HG02571 (cell line): ENCODE data around the gene PMM1.

Experiments used
- ATAC-seq: cut with Tn5 transposase; IDR thresholded peaks from one replicate; pipeline ENCODE4 v1.9.1; 2021; ENCODE audit warnings: mild to moderate bottlenecking, moderate library complexity; ENCODE audit not compliant: unreplicated experiment

Gene PMM1

DNA sequence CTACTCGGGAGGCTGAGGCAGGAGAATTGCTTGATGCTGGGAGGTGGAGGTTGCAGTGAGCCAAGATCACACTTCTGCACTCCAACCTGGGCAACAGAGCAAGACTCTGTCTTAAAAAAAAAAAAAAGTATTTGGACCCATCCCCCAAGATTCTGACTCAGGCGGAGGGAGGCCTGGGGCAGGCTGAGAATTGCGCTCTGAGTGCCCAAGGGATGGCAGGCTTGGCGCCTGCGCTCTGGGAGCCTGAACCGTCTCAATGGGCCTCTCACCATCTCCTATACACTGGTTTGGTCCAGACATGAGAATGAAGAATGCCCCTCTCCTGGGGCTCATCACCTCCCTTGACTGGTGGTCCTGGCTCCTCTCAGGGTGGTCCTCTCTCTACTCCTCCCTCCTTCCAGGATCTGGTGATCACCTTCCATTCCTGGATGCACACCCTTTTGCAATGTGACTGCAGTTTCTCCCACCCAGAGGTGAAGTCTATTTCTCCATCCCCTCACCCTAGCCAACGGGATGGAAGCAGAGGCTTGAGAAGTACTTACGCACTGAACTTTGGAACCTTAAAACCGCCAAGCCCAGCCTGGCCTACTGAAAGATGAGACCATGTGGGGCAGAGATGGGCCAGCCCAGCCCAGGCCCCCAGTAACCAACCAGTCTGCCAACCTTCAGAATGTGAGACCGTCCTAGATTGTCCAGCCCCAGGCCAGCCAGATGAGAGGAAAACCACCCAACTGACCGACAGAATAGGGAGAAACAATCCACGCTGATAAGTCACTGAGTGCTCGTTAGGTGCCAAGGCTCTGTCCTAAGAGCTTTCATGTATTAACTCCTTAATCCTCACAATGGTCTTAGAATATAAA, 50.3 kb downstream of the PMM1 start:
- no peak for ATAC-seq

DNA sequence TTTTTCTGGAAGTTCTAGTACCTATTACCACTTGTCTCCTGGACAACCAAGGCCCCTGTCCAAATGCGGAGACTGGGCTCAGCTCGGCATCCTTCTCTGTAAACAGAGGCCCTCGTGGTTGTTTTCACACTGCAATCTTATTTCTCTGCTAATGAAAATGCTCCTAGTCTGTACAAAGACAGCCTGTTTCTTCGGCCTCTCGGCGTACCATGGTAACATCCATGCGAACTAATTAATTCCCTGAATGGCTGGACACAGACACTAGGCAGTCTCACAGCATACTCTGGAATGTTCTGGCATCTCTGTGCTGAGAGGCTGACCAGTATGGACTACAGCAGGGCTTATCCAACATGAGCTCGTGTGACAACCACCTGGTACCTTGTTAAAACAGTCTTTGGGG, 51.1 kb downstream of the PMM1 start:
- ATAC-seq, result no peak

DNA sequence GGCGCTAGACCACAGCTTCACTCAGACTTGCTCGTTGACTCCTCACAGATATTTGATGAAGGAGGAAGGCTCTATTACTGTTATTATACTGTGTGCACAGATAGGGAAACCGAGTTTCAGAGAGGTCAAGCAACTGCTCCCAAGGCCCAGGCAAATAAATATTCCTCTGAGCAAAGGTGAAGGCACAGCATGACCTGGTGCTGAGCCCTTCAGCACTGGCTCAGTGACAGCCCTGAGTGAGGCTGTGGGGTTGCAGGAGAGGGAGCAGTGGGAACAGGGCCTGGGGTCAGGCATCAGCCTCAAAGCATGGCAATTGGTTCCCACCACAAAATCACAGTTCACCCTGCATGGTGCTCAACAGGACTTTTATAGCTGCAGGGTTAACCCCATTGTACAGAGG, 52.4 kb downstream of the PMM1 start:
- ATAC-seq, result no peak

DNA sequence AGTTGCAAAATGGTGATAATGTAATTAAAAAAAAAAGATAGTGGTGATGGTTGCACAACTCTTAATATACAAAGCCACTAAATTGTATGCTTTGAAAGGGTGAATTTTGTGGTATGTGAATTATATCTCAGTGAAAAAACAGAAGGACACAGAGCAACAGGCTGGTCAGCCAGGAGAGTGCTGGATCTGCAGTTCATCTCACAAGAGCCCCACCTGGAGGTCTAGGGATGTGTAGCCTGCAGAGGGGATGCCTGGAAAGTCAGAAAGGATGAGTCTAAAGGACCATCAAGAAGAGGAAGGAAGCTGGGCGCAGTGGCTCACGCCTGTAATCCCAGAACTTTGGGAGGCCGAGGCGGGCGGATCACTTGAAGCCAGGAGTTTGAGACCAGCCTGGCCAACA, 54.4 kb downstream of the PMM1 start:
- ATAC-seq, result no peak

DNA sequence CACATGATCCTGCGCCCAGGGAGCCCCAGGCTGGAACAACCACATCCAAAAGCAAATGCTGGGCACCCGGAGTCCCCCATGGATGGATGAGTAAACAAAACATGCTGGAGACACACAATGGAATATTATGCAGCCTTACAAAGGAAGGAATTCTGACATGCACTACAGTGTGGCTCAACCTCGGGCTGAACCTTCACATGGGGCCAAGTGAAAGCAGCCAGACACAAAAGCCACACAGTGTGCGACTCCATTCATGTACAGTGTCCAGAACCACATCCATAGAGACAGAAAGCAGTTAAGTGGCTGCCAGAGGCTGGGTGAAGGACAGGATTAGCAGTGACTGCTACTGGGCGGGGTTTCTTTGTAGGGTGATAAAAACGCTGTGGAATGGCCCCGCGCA, 55.4 kb downstream of the PMM1 start:
- no peak for ATAC-seq

DNA sequence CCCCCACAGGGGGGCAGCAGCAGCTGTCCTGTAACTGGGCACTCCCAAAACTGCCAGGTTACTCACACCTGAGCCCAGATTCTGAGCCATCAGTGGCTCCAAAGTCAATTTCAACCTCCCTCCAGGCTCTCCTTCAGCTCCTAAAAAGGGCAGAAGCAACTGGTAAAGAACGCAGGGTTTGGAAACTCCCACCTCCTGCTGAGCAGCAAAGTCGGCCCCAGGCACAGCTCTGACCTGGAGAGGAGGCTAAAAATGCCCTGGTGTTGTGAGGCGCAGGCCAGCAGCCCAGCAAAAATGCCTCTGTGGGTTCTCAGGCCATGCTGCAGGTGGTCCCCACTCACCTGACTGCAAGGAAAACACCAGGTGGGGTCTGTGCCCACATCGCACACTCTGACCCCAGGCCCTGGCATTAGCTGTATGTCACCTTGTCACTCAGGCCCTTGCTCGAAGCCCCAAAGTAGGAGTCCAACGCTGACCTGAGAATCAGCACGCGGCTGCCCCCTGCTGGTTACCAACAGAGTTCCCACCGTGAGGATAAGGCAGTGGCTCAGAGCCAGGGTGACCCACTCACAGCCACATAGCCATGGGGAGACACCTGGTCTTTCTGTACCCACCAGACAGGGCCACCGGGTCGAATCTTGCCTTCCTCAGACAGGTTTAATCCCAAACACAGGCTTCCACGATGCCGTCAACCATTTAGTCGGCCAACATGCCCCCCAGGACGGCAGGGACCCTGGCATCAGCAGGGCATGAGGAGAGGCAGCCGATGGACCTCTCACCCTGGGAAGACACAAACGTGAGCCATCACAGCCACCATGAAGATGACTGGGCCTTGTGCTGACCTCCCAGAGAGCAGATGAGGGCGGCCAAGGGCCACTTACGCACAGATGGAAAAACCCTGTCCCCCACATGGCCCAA, 56.5 kb downstream of the PMM1 start:
- no peak for ATAC-seq

DNA sequence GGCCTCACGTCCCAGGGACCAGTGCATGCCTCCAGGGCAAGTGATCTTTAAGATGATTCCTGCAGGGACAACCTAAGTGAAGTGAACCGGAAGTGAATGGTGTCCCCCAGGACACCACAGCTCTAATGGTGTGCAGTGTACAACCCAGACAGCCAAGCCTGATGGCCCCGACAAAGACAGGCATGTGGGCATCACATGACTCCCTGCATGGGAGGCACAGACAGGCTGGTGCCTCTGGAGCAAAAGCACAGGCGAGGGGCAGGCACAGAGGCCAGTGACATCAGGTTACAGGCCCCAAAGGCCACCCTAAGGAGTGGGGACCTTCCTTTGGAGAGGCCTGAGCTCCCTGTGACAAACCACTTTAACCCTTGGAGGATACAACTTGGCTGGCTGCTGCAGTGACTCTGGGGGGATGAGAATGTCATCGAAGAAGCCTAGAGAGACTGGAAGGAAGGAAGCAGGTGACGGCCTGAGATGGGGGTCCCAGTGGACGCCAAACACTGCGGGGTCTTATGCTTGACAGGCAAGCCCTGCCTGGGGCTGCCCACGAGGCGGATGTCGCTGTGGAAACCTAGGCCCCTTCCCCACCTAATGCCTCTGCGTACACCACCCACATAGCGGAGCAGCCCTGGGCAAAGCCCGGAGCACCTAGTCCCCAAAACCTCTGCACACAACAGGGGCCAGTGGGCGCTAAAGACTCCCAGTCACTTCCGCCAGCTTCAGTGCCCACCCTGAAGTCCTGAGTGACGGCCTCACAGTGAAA, 57.7 kb downstream of the PMM1 start:
- no peak for ATAC-seq

DNA sequence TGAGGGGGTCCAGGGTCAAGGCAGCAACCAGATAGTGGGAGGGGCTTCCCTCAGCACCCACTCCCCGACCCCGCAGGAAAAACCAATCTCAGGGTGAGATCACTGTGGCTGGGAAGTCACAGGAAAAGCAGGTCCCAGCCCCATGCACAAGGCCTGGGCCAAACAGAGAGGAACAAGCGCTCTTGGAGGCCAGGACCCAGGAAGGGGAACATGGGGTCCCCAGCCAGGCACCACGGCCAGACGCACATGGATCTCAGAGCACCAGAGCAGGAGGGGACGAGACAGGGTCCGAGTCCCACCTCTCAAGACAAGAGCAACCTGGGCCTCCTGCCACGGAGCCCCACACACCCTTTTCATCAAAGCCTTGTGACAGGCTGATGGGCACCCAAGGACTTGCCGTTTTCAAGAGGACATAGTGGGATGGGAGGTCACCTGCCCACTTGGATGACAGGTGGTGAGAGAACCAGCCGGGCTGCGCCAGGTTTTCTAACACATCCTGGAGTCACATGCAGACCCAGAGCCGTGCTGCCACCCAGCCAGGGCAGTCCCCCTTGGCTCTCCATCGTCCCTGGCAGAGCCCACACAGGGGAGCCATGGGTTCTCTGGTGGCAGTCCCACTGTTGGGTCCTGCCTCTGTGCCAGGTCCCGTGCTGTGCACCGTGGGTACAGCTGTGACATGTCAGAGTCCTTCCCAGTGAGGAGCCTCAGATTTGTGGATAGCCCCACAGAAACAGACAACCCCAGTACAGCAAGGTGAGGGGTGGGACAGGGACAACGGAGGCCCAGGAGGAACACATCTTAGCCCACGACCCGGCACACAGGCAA, 58.5 kb downstream of the PMM1 start:
- no peak for ATAC-seq

DNA sequence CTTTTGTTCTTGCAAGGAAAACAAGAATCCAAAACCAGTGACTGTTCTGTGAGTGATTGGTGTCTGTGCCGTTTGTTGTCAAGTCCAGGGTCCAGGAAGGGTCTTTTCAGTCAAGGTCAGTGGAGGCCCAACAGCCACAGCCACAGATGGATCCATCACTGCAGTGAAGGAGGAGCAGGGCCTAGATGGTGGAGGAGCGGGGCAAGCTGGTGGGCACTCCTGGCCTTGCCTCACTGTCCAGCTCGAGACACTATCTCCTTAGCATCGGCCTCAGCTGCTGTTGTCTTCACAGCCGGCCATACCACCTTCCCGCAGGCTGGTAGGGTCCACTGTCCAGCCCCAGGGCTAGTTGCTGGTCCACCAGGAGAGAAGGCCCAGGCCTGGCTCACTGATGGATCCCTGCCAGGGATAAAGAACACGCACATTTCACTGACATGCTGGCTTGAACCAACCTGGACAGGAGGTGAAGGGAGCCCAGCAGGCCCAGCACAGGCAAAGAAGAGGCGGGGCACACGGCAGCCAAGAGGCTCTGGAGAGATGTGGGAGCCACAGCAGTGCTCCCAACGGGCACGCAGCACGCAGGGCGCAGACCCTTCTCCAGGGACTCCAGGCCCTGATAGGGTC, 60.6 kb downstream of the PMM1 start:
- ATAC-seq, result no peak

DNA sequence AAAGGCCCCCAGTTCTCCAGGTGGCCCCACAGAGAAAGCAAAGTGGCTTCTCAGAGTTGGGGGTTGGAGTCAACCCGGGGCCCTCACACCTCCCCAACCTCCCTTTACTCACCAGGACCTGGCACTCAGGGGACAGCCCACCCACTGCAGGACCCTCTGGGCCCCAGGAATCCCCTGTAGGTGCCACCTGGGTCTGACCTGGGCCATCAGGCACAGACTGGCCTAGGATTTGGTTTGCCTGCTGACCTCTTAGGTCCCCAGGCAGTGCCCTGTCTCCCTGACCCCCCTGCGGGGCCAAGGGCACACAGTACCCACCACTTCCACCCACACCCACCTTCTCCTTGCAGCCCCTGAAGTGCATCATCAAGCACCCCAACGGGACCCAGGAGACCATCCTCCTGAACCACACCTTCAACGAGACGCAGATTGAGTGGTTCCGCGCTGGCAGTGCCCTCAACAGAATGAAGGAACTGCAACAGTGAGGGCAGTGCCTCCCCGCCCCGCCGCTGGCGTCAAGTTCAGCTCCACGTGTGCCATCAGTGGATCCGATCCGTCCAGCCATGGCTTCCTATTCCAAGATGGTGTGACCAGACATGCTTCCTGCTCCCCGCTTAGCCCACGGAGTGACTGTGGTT, 61.4 kb downstream of the PMM1 start:
- no peak for ATAC-seq
